Osteoblast (primary cell): ENCODE measurements around the gene ANKH. TPM values are rescaled to one million over a fixed set of nuclear protein-coding genes. Genes with fewer than 3 reads are reported as not detected.

ENCODE experiments used
- DNase-seq: peaks from one replicate; pipeline ENCODE4 v3.0.0; 2011; ENCODE audit warnings: low spot score, mixed read lengths; ENCODE audit not compliant: insufficient read length; ENCODE audit errors: missing footprints
- H2AFZ ChIP-seq: 2 replicates; pipeline ENCODE4 v1.6.0; 2011; ENCODE audit warnings: mild to moderate bottlenecking, low read length
- H3K27ac ChIP-seq: 2 replicates; pipeline ENCODE4 v1.5.1; 2011; ENCODE audit warnings: mild to moderate bottlenecking, low read depth, low read length, moderate library complexity
- H3K27me3 ChIP-seq: 2 replicates; pipeline ENCODE4 v1.6.0; 2012; ENCODE audit warnings: mild to moderate bottlenecking, control low read depth, inconsistent platforms, low read length, moderate library complexity; ENCODE audit not compliant: insufficient read depth
- H3K36me3 ChIP-seq: 2 replicates; pipeline ENCODE4 v1.5.1; 2011; ENCODE audit warnings: mild to moderate bottlenecking, low read length, control low read depth, moderate library complexity; ENCODE audit not compliant: insufficient read depth
- H3K4me1 ChIP-seq: 2 replicates; pipeline ENCODE4 v1.5.1; 2011; ENCODE audit warnings: mild to moderate bottlenecking, low read length, control low read depth, moderate library complexity; ENCODE audit not compliant: insufficient read depth
- H3K4me2 ChIP-seq: 2 replicates; pipeline ENCODE4 v1.6.0; 2011; ENCODE audit warnings: mild to moderate bottlenecking, low read length; ENCODE audit not compliant: insufficient read depth
- H3K4me3 ChIP-seq: fragments of 200-600 bp; sonication (generic); 3 replicates; pipeline ENCODE4 v1.5.1; 2012; ENCODE audit warnings: mild to moderate bottlenecking, low read length, inconsistent platforms; ENCODE audit not compliant: insufficient read depth
- H3K79me2 ChIP-seq: 2 replicates; pipeline ENCODE4 v1.6.0; 2012; ENCODE audit warnings: mild to moderate bottlenecking, low read length, control low read depth, inconsistent platforms; ENCODE audit not compliant: insufficient read depth
- H3K9me3 ChIP-seq: 2 replicates; pipeline ENCODE4 v1.5.1; 2011; ENCODE audit warnings: low read depth, low read length, control low read depth
- H4K20me1 ChIP-seq: 2 replicates; pipeline ENCODE4 v1.6.0; 2012; ENCODE audit warnings: mild to moderate bottlenecking, low read length, control low read depth; ENCODE audit not compliant: insufficient read depth
- total RNA-seq: library from RNA; depleted of rRNA; stranded (reverse); fragments of >200 nt; gene quantifications from 2 replicates; pipeline ENCODE4 v1.2.3, GENCODE V29; 2012
- TF ChIP-seq, protein P1 (sequence below): IDR thresholded peaks from 2 replicates; pipeline ENCODE4 v1.5.1; 2011; ENCODE audit warnings: mild to moderate bottlenecking, low read depth, low read length, moderate library complexity; ENCODE audit errors: extremely low read depth

Gene ANKH
- total RNA-seq, 1 donor, result 125 TPM

DNA sequence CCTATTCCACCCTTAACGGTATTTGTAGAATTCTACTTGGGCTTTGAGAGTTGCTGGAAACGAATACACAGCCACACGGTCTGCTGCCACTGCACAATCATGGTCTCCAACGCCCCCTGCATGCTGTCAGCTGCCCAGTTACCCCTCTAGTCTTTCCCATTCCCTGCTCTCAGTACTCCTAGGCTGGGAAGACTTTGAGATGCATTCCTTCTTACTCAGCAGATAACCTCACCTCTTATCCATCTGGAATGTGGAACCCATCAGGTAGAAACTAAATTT is 92.8 kb downstream of the ANKH start:
- H3K79me2 ChIP-seq, result peaks cover 83% of the 10 kb centered on the region
- no peak for DNase-seq
- no peak overlapping the region for H3K4me3 ChIP-seq
- H4K20me1 ChIP-seq, result peaks cover 30% of the 10 kb centered on the region
- H3K4me2 ChIP-seq, result no peak overlapping the region
- H3K36me3 ChIP-seq, result peaks cover 12% of the 10 kb centered on the region
- H3K4me1 ChIP-seq, result peaks cover 38% of the 10 kb centered on the region
- no peaks in the 10 kb centered on the region for H3K27me3 ChIP-seq
- H2AFZ ChIP-seq, result no peak overlapping the region
- H3K27ac ChIP-seq, result no peak overlapping the region
- H3K9me3 ChIP-seq, result no peaks in the 10 kb centered on the region
- TF ChIP-seq, protein P1, sequence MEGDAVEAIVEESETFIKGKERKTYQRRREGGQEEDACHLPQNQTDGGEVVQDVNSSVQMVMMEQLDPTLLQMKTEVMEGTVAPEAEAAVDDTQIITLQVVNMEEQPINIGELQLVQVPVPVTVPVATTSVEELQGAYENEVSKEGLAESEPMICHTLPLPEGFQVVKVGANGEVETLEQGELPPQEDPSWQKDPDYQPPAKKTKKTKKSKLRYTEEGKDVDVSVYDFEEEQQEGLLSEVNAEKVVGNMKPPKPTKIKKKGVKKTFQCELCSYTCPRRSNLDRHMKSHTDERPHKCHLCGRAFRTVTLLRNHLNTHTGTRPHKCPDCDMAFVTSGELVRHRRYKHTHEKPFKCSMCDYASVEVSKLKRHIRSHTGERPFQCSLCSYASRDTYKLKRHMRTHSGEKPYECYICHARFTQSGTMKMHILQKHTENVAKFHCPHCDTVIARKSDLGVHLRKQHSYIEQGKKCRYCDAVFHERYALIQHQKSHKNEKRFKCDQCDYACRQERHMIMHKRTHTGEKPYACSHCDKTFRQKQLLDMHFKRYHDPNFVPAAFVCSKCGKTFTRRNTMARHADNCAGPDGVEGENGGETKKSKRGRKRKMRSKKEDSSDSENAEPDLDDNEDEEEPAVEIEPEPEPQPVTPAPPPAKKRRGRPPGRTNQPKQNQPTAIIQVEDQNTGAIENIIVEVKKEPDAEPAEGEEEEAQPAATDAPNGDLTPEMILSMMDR, result no peak

DNA sequence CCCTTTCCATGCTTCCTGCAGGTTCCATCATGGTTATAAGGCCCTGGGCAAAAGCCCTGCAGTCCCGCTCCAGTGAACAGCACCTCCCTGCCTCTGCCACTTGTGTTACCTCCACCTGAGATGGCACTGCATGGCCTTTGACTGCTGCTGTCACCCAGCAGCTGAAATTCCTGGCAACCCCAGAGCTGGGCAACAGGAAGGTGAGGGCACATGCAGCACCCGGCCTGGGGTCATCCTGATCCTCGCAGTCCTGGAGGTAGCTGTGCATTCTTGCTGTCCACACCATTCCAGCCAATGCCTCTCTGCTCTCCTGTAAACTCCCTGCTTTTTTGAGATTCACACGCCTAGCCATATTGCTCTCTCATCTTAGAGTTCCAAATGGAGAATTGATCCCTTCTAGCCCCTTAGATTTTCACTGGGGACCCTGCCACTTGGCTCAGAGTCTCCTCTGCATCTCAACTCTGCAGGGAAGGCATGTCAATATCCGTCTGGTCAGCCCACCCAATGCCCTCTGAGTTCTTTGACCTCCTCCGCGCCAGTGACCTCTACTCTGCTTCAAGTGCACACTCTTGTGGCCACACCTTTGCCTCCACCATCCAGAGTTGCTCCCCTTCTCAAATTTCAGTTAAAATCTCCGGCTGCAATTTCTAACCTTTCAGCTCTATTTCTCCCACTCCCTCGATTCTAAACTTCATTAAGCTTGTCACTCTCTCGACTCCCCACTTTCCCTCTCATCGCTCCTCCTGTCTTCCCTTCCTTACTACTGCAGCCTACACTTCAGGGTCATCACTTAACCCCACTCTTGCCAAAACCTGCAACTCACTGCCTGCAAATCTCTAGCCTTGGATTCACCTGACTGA is 93.4 kb downstream of the ANKH start:
- Histone ChIP-seq H3K27me3 (no peaks in the 10 kb centered on the region), H4K20me1 (peaks cover 29% of the 10 kb centered on the region), H2AFZ (no peak overlapping the region), H3K9me3 (no peaks in the 10 kb centered on the region), H3K4me3 (no peak overlapping the region), H3K27ac (peak overlapping the region; percentile 30), H3K79me2 (peaks cover 82% of the 10 kb centered on the region), H3K4me1 (peaks cover 38% of the 10 kb centered on the region), H3K4me2 (no peak overlapping the region), H3K36me3 (peaks cover 8% of the 10 kb centered on the region)
- TF ChIP-seq, protein P1, result no peak
- no peak for DNase-seq

DNA sequence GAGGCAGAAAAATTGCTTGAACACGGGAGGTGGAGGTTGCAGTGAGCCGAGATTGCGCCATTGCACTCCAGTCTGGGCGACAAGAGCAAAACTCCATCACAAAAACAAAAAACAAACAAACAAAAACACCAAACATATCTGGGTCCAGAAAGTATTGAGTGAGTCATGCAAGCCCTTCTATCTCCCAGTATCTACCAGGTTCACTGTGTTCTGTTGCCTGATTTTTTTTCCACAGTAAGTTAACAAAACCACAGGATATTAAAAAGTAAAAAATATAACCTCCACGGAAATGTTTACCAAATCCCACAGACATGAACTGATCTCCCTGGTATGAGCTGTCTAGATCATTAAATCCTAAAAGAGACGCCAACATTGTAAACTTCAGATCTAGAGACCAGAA is 94.4 kb downstream of the ANKH start:
- DNase-seq, result no peak
- peaks cover 8% of the 10 kb centered on the region for H3K36me3 ChIP-seq
- H3K4me1 ChIP-seq, result peaks cover 38% of the 10 kb centered on the region
- no peaks in the 10 kb centered on the region for H3K9me3 ChIP-seq
- no peak overlapping the region for H2AFZ ChIP-seq
- H3K4me2 ChIP-seq, result no peak overlapping the region
- H4K20me1 ChIP-seq, result peaks cover 23% of the 10 kb centered on the region
- no peaks in the 10 kb centered on the region for H3K27me3 ChIP-seq
- TF ChIP-seq, protein P1, result no peak
- H3K79me2 ChIP-seq, result peaks cover 81% of the 10 kb centered on the region
- no peak overlapping the region for H3K27ac ChIP-seq
- no peak overlapping the region for H3K4me3 ChIP-seq

DNA sequence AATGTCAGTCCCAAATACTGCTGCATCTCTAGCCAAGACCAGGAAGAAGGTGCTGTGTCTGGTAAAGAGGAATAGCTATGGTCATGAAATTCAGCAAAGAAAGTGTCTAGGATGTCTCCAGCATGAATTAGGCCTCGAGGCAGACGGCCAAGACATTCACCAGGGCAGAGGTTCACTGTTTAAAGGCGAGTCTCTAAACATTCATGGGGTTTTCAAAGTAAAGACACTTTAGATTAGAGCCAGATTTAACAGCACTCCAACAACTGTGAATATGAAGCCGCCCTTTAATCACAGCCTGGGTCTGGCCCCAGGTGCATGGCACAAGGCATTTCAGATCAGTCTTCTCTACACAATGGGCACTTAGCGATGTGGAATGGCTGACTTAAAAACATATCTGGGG is 95.0 kb downstream of the ANKH start:
- Histone ChIP-seq H3K4me3 (no peak overlapping the region), H2AFZ (no peak overlapping the region), H3K4me2 (no peak overlapping the region), H4K20me1 (peaks cover 20% of the 10 kb centered on the region), H3K27me3 (no peaks in the 10 kb centered on the region), H3K9me3 (no peaks in the 10 kb centered on the region), H3K27ac (peak overlapping the region; percentile 70), H3K36me3 (peaks cover 8% of the 10 kb centered on the region), H3K79me2 (peaks cover 76% of the 10 kb centered on the region), H3K4me1 (peaks cover 38% of the 10 kb centered on the region)
- TF ChIP-seq, protein P1, result no peak
- DNase-seq, result no peak
